A673 (cell line): ENCODE results near the gene ZNF627. TPM values are rescaled to one million over a fixed set of nuclear protein-coding genes. Genes with fewer than 3 reads are reported as not detected.
"Not testable (repeated sequence)": the region's sequence is repeated elsewhere in the genome, so short reads cannot be mapped to it uniquely, and the experiment has no call there.

Experiments
- BruUV-seq: library from RNA; stranded (reverse); fragments of 400-500 nt; replicated peaks from 2 replicates; lab custom pipeline; 2021; lab: Mats Ljungman, UMichigan
- CTCF ChIA-PET: fragments of 300-600 bp; sonication (Branson Sonifier 250); formaldehyde crosslinking; loops from one replicate; lab custom pipeline; 2022; ENCODE audit warnings: antibody characterized with exemption; lab: Charles Lee
- POLR2A ChIA-PET: fragments of 300-600 bp; sonication (Branson Sonifier 250); formaldehyde crosslinking; loops from one replicate; lab custom pipeline; 2022; ENCODE audit warnings: antibody characterized with exemption; ENCODE audit not compliant: low non-redundant PET; lab: Charles Lee
- DNase-seq: peaks from one replicate; pipeline ENCODE4 v3.0.0-alpha.2; 2015; ENCODE audit warnings: low spot score
- H3K27ac ChIP-seq: fragments of 200-600 bp; sonication (generic); 2 replicates; pipeline ENCODE4 v1.5.1; 2016; ENCODE audit warnings: mixed run types, low read depth, mild to moderate bottlenecking, mixed read lengths, antibody characterized with exemption, low read length; ENCODE audit not compliant: poor library complexity, severe bottlenecking
- H3K27me3 ChIP-seq: fragments of 200-600 bp; sonication (generic); replicated peaks from 2 replicates; pipeline ENCODE4 v1.6.1; 2017; ENCODE audit warnings: mixed run types, low read depth, mild to moderate bottlenecking, mixed read lengths, antibody characterized with exemption, low read length; ENCODE audit not compliant: insufficient read depth, poor library complexity
- H3K36me3 ChIP-seq: fragments of 200-600 bp; sonication (generic); 2 replicates; pipeline ENCODE4 v1.6.1; 2016; ENCODE audit warnings: mixed run types, mild to moderate bottlenecking, mixed read lengths, antibody characterized with exemption, low read length; ENCODE audit not compliant: insufficient read depth, poor library complexity, severe bottlenecking
- H3K4me1 ChIP-seq: fragments of 200-600 bp; sonication (generic); 2 replicates; pipeline ENCODE4 v1.6.1; 2017; ENCODE audit warnings: mixed run types, mild to moderate bottlenecking, mixed read lengths, antibody characterized with exemption, low read length; ENCODE audit not compliant: insufficient read depth, poor library complexity, severe bottlenecking
- H3K4me3 ChIP-seq: fragments of 200-600 bp; sonication (generic); 2 replicates; pipeline ENCODE4 v1.5.1; 2016; ENCODE audit warnings: low read depth, mixed run types, mild to moderate bottlenecking, mixed read lengths, low read length; ENCODE audit not compliant: poor library complexity, severe bottlenecking
- H3K9me3 ChIP-seq: fragments of 200-600 bp; sonication (generic); 2 replicates; pipeline ENCODE4 v1.6.1; 2016; ENCODE audit warnings: mixed run types, low read depth, mild to moderate bottlenecking, mixed read lengths, antibody characterized with exemption, low read length; ENCODE audit not compliant: poor library complexity, severe bottlenecking
- EZH2 ChIP-seq: fragments of 200-600 bp; sonication (generic); IDR thresholded peaks from 2 replicates; pipeline ENCODE4 v1.6.1; 2017; ENCODE audit warnings: borderline replicate concordance, low read depth, mild to moderate bottlenecking, mixed read lengths, antibody characterized with exemption, low read length; ENCODE audit not compliant: poor library complexity, severe bottlenecking
- intact Hi-C: fragments of 100-400 bp; cut with micrococcal nuclease; formaldehyde crosslinking; loops from one replicate; pipeline ENCODE4 v1.10.0; 2022; ENCODE audit not compliant: unreplicated experiment
- total RNA-seq: library from RNA; stranded (reverse); gene quantifications from 2 replicates; pipeline ENCODE4 v1.2.3, GENCODE V29; 2021
- TF ChIP-seq, protein P1 (sequence below): fragments of 300-800, 200-600 bp; sonication (generic); conservative IDR thresholded peaks from 2 replicates; pipeline ENCODE4 v1.5.1; 2017; ENCODE audit warnings: low read depth, mild to moderate bottlenecking, antibody characterized with exemption, low read length, moderate library complexity, mixed read lengths

Gene ZNF627
- total RNA-seq, 1 experiment from 2014 or later: 13.9 TPM

DNA sequence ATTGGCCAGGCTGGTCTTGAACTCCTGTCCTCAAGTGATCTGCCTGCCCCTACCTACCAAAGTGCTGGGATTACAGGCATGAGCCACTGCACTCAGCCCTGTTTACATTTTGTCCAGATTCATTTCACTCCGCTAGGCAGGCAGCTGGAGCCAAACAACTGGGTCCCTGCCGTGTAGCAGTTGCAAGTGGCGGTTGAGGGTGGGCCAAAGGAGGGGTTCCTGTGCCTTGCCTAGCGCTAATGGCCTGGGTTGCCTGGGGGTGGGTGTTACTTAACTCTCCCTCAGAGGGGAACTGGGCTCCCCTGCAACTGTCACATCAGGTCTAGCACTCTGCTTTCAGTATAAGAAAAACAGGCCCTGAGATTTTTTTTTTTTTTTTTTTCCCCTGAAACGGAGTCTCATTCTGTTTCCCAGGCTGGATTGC is 27.2 kb upstream of the ZNF627 start:
- H3K4me3 ChIP-seq: no peak overlapping the region
- H3K4me1 ChIP-seq: no peaks in the 10 kb centered on the region
- no peak overlapping the region for H3K27ac ChIP-seq
- H3K27me3 ChIP-seq: no peaks in the 10 kb centered on the region
- no peaks in the 10 kb centered on the region for H3K9me3 ChIP-seq
- no peak for DNase-seq
- ChIA-PET CTCF (interaction anchor here (0.7 kb wide), 1 partner anchor 22 kb away, joined by 4 read pairs; no protein-coding TSS in a partner anchor), POLR2A (interaction anchor here (0.6 kb wide), 1 partner anchor 302 kb away, joined by 3 read pairs; no protein-coding TSS in a partner anchor)
- no peaks in the 10 kb centered on the region for H3K36me3 ChIP-seq
- BruUV-seq: no TSS peak
- intact Hi-C loops: no loop called here
- no peak for TF ChIP-seq EZH2

DNA sequence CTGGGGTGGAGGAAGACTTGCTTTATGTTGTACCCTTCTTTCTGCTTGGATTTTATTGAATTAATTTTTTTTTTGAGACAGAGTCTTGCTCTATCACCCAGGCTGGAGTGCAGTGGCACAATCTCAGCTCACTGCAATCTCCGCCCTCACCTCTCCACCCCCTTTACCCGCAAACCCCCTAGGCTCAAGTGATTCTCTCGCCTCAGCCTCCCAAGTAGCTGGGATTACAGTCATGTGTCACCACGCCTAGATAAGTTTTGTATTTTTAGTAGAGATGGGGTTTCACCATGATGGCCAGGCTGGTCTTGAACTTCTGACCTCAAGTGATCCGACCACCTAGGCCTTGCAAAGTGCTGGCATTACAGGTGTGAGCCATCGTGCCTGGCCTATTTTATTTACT is 23.9 kb upstream of the ZNF627 start:
- H3K36me3 ChIP-seq, POLR2A ChIA-PET, H3K27ac ChIP-seq, H3K4me1 ChIP-seq, BruUV-seq, DNase-seq, H3K9me3 ChIP-seq, H3K27me3 ChIP-seq, CTCF ChIA-PET, intact Hi-C loops, H3K4me3 ChIP-seq: not testable (repeated sequence)

DNA sequence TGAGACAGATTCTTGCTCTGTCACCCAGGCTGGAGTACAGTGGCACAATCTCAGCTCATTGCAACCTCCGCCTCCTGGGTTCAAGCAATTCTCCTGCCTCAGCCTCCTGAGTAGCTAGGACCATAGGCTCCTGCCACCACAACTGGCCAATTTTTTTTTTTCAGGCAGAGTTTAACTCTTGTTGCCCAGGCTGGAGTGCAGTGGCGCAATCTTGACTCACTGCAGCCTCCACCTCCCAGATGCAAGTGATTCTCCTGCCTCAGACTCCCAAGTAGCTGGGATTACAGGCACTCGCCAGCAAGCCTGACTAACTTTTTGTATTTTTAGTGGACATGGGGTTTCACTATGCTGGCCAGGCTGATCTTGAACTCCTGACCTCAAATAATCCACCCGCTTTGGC is 23.5 kb upstream of the ZNF627 start:
- DNase-seq, intact Hi-C loops, CTCF ChIA-PET, H3K4me3 ChIP-seq, POLR2A ChIA-PET, H3K27ac ChIP-seq, H3K4me1 ChIP-seq, BruUV-seq, H3K9me3 ChIP-seq, H3K27me3 ChIP-seq, H3K36me3 ChIP-seq: not testable (repeated sequence)

DNA sequence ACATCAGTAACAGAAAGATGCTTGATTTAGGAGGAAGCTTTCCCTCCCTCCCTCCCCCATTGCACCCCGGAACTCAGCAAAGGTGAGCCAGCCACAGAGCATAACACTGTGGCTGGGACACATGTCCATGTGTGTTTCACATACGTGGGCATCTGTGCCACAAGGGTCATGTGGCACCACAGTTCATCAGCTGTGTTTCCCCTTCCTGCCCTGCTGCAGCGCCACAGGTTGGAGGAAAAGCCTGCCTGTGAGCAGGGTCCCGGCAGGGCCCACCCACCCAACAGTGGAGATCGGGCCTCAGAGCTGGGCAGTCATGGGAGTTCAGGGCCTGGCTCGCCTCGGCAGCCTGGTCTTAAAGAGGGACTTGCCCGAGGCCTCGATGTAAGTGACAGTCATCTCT is 22.6 kb upstream of the ZNF627 start:
- Histone ChIP-seq H3K27ac (no peak overlapping the region), H3K9me3 (no peaks in the 10 kb centered on the region), H3K27me3 (no peaks in the 10 kb centered on the region), H3K4me1 (peaks cover 9% of the 10 kb centered on the region), H3K4me3 (no peak overlapping the region), H3K36me3 (no peaks in the 10 kb centered on the region)
- TF ChIP-seq EZH2: no peak
- TF ChIP-seq, protein P1, sequence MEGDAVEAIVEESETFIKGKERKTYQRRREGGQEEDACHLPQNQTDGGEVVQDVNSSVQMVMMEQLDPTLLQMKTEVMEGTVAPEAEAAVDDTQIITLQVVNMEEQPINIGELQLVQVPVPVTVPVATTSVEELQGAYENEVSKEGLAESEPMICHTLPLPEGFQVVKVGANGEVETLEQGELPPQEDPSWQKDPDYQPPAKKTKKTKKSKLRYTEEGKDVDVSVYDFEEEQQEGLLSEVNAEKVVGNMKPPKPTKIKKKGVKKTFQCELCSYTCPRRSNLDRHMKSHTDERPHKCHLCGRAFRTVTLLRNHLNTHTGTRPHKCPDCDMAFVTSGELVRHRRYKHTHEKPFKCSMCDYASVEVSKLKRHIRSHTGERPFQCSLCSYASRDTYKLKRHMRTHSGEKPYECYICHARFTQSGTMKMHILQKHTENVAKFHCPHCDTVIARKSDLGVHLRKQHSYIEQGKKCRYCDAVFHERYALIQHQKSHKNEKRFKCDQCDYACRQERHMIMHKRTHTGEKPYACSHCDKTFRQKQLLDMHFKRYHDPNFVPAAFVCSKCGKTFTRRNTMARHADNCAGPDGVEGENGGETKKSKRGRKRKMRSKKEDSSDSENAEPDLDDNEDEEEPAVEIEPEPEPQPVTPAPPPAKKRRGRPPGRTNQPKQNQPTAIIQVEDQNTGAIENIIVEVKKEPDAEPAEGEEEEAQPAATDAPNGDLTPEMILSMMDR: no peak
- CTCF ChIA-PET: no interaction called here
- no TSS peak for BruUV-seq
- DNase-seq: no peak
- intact Hi-C loops: no loop called here
- POLR2A ChIA-PET: no interaction called here
